Hindlimb muscle (tissue), 1 donor: ENCODE data around the gene CMPK1. TPM values are rescaled to one million over a fixed set of nuclear protein-coding genes. Genes with fewer than 3 reads are reported as not detected.
"Not testable (repeated sequence)": the region's sequence is repeated elsewhere in the genome, so short reads cannot be mapped to it uniquely, and the experiment has no call there.

Experiments
- DNase-seq: peaks from one replicate; pipeline ENCODE4 v3.0.0-alpha.2; 2013
- polyA plus RNA-seq: library from polyadenylated mRNA; unstranded; fragments of 120-200 nt; gene quantifications from one replicate; pipeline ENCODE4 v1.2.1, GENCODE V29; 2013; ENCODE audit not compliant: insufficient read length

CMPK1 gene
- polyA plus RNA-seq, 1 donor = 69.0 TPM

DNA sequence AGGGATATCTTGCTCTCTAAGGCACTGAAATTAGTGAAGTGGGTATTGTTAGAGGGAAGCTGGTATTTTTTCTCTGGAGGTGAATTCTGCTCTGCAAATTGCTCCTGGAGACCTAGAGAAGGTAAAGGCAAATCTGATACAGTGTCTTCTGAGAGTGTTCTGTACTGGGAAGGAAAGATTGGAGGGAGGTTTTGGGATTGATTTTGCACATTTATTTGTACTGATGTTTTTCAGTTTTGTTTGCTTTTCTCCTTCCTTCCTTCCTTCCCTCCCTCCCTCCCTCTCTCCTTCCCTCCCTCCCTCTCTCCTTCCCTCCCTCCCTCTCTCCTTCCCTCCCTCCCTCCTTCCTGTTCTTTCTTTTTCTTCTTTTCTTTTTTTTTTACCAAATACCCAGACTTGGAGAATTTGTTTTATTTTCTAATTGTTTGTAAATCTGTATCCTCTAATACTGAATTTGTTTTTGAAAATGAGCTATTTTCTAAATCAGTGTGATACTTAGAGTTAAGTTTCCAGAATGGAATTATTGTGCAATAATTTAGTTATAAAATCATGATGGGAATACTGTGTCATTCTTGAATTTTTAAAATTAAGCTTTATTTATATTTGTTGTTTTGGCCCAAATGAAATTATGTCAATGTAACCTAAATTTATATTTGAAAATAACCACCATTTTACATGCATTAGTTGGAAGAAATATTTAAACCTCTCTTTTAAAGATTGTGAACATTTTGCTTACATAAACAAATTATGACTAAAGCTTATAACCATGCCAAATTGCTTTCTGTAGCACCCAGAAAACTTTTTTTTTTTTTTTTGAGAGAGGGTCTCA, 4.9 kb downstream of the CMPK1 start:
- DNase-seq = no peak

DNA sequence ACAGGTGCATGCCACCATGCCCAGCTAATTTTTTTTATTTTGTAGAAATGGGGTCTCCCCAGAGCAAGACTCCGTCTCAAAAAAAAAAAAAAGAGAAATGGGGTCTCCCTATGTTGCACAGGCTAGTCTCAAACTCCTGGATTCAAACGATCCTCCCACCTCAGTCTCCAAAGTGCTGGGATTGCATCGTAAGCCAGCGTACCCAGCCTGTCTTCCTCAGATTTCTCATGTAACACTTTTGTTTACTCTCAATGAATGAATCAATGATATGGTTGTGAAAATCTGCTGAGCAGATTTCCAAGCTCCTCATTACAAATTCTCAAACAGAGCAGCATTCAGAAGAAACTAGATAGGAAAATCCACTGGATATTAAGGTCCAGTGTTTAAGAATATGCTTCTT, 6.6 kb downstream of the CMPK1 start:
- DNase-seq = no peak

- not testable (repeated sequence) for DNase-seq
Observed at GRCh38 chr1:47346979-47347378, 13.4 kb downstream of the CMPK1 start.

GRCh38 chr1:47347735-47348134, 14.1 kb downstream of the CMPK1 start:
- DNase-seq = no peak

GRCh38 chr1:47348246-47348645, 14.7 kb downstream of the CMPK1 start:
- no peak for DNase-seq

DNA sequence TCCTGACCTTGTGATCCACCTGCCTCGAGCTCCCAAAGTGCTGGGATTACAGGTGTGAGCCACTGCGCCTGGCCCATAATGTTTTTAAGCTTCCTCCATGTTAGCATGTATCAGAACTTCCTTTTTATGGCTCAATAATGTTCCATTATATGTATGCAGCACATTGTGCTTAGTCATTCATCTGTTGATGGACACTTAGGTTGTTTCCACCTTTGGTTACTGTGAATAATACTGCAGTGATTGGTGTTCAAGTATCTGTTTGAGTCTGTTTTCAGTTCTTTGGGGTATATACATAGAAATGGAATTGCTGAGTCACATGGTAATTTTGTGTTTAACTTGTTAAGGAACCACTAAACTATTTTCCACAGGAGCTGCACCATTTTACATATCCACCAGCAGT, 17.7 kb downstream of the CMPK1 start:
- DNase-seq = no peak

- no peak for DNase-seq
Observed at GRCh38 chr1:47361380-47361779, 27.8 kb downstream of the CMPK1 start.

DNA sequence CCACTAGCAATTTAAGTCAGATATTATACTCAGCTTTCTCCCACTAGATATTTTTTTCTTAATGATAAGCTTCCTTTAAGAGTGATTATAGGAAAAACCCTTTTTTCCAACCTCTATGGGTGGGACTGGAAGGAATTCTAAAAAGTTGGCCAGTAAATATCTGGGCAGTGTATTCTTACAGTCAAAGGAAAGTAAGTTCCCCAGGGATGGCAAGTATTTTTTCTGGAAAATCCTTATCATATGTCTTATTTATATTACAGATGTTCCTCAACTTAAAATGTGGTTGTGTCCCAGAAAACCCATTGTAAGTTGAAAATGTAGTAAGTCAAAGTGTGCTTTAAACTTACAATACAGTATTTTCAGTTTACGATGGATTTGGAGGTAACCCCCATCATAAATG, 29.2 kb downstream of the CMPK1 start:
- no peak for DNase-seq

- DNase-seq = no peak
Observed at GRCh38 chr1:47367651-47368050, 34.1 kb downstream of the CMPK1 start.

GRCh38 chr1:47371016-47371517, 37.5 kb downstream of the CMPK1 start:
- DNase-seq = no peak

GRCh38 chr1:47374501-47374900, 40.9 kb downstream of the CMPK1 start:
- no peak for DNase-seq

DNA sequence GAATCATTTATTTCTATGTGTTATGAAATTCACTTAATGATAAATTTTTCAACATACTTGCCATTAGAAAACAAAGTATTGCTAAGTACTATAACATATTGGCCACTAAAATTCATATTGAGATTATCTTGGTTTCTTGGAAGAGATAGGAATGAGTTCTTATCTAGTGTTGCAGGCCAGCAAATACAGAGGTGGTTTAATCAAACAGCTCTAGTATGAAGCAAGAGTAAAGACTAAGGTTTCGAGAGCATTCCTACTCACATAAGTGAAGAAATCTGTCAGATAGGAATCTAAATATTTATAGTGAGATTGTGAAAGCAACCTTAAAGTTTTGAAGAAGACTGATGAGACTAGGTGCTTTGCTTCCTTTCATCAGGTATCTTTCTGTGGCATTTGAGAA, 44.6 kb downstream of the CMPK1 start:
- DNase-seq = no peak

DNA sequence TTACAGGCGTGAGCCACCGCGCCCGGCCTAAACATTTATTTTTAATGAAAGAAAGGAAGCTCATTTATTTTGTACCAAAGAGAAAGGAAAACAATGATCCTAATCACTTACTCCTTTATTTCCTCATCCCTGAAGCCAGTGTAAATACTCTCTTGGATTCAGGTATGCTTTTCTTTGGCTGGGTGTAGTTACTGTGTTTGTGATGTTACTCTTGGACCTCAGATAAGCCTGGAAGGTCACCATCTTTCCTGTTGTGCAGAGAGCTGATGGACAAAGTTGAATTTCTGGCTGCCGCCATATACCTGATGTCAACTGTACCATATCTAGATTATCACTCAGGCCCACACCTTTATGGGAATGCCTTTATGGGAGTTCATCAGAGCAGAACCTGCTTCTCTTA, 47.1 kb downstream of the CMPK1 start:
- no peak for DNase-seq

- DNase-seq = no peak
Observed at GRCh38 chr1:47382399-47382983, 48.9 kb downstream of the CMPK1 start.

GRCh38 chr1:47384083-47384482, 50.5 kb downstream of the CMPK1 start:
- DNase-seq = no peak

GRCh38 chr1:47385020-47385419, 51.4 kb downstream of the CMPK1 start:
- DNase-seq = no peak

DNA sequence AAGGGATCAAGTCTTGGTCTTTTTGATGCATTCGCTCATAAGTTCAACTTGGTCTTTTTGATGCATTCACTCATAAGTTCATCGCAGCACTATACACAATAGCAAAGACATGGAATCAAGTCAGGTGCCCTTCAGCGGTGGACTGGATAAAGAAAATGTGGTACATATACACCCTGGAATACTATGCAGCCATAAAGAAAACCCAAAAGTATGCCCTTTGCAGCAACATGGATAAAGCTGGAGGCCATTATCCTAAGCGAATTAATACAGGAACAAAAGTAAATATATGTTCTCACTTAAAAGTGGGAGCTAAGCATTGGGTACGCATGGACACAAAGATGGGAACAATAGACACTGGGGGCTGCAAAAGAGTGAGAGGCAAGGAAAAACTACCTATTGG, 52.7 kb downstream of the CMPK1 start:
- DNase-seq = no peak

DNA sequence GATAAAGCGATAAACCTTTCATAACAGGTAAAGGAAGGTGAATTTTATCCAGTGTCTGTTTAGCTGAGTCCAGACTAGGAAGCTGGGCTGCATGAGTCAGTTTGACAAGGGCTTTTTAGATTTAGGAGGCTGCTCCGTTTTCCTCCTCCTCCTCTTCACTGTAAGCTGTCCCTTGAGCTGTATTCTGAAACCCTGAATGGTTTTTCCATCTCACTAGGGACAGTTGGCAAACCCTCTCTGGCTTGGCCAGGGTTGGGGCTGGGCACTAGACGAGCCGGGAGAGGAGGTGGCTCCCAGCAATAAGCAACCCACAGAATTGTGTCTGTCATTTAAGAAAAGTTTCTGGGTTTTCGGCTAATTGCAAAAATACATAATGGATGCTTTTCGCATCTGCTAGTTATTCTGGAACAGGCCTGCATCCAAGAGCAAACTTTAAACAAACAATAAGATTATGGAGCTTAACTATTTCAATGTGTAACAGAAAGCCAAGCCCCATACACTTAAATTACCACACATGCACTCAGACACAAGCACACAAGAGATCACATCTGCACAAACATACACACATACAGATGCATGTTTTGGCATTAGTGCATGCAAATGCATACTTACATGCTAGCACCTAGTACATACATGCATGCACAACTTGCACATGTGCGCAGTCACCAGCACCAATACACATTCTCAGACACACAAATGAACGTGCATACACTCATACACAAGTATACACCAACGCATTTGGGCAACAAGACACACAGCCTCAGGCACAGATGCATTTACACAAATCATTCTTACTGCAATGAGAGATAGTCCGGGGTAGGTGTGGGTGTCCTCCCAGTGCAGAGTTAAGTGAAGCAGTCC, 54.7 kb downstream of the CMPK1 start:
- DNase-seq = peak; percentile 32

DNA sequence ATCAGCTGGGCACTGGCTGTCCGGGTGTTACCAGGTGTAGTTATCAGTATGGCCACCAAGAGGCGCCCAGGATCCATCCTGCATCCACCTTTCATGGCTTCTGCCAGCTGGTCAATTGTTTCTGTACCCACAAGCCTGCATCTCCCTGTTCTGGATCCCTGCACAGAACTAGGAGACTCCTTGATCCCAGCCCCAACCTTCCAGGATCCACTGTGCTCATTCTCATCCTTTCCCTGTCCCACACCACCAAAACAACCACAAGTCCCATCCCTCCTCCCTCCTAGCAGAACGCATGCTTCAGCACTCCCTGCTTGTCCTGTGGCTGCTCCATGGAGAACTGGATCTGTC, 55.3 kb downstream of the CMPK1 start:
- peak; percentile 56 for DNase-seq

DNA sequence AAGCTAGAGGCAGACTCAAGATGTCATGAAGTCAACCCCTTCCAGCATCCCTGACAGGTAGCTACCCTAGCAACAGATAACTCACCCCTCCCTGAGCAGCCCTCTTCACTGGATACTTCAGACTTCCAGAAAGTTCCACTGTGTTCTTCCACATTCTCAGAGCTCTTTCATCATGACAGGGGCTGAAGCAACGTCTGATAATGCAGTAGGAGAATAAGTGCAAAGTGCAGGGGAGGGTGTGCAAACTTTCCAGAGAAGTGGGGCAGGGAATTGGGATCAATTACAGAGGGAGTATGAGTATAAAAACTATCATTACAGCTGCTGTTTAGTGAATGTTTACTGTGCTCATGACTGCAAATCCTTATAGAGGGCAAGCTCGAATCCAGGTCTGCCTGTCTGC, 56.1 kb downstream of the CMPK1 start:
- no peak for DNase-seq

GRCh38 chr1:47390843-47391242, 57.3 kb downstream of the CMPK1 start:
- DNase-seq = no peak

- no peak for DNase-seq
Observed at GRCh38 chr1:47393141-47393540, 59.6 kb downstream of the CMPK1 start.

GRCh38 chr1:47395433-47395832, 61.8 kb downstream of the CMPK1 start:
- no peak for DNase-seq
